GM18870 (cell line): ENCODE measurements around the gene TMC2.
"Not testable (repeated sequence)": the region's sequence is repeated elsewhere in the genome, so short reads cannot be mapped to it uniquely, and the experiment has no call there.

Source experiments
- ATAC-seq: cut with Tn5 transposase; IDR thresholded peaks from one replicate; pipeline ENCODE4 v1.9.1; 2021; ENCODE audit warnings: moderate library complexity; ENCODE audit not compliant: unreplicated experiment

The TMC2 gene

GRCh38 chr20:2523919-2524708, 12.3 kb upstream of the TMC2 start:
- no peak for ATAC-seq

GRCh38 chr20:2524709-2525506, 11.5 kb upstream of the TMC2 start:
- no peak for ATAC-seq

- ATAC-seq = not testable (repeated sequence)
Measured at GRCh38 chr20:2526218-2526583, 10.2 kb upstream of the TMC2 start.

- no peak for ATAC-seq
Measured at GRCh38 chr20:2527762-2528161, 8.6 kb upstream of the TMC2 start.

GRCh38 chr20:2528671-2529271, 7.6 kb upstream of the TMC2 start:
- ATAC-seq = no peak

- ATAC-seq = no peak
Measured at GRCh38 chr20:2533118-2533517, 3.3 kb upstream of the TMC2 start.

GRCh38 chr20:2535711-2536559, 438 bp upstream of the TMC2 start:
- ATAC-seq = no peak

GRCh38 chr20:2537101-2537500, 728 bp downstream of the TMC2 start:
- ATAC-seq = no peak

- no peak for ATAC-seq
Measured at GRCh38 chr20:2538356-2538755, 2.0 kb downstream of the TMC2 start.

- ATAC-seq = no peak
Measured at GRCh38 chr20:2538931-2539720, 2.8 kb downstream of the TMC2 start.

- no peak for ATAC-seq
Measured at GRCh38 chr20:2541940-2542339, 5.6 kb downstream of the TMC2 start.

- ATAC-seq = no peak
Measured at GRCh38 chr20:2542361-2542760, 6.0 kb downstream of the TMC2 start.

- no peak for ATAC-seq
Measured at GRCh38 chr20:2544211-2544610, 7.8 kb downstream of the TMC2 start.

GRCh38 chr20:2545594-2545993, 9.2 kb downstream of the TMC2 start:
- no peak for ATAC-seq

- no peak for ATAC-seq
Measured at GRCh38 chr20:2557873-2558580, 21.7 kb downstream of the TMC2 start.

- ATAC-seq = no peak
Measured at GRCh38 chr20:2558581-2559278, 22.4 kb downstream of the TMC2 start.

GRCh38 chr20:2559279-2559626, 22.9 kb downstream of the TMC2 start:
- ATAC-seq = no peak

- no peak for ATAC-seq
Measured at GRCh38 chr20:2559651-2560050, 23.3 kb downstream of the TMC2 start.

GRCh38 chr20:2563116-2563515, 26.7 kb downstream of the TMC2 start:
- ATAC-seq = no peak
